ENCODE measurements around the gene ATP1A4.

DNA sequence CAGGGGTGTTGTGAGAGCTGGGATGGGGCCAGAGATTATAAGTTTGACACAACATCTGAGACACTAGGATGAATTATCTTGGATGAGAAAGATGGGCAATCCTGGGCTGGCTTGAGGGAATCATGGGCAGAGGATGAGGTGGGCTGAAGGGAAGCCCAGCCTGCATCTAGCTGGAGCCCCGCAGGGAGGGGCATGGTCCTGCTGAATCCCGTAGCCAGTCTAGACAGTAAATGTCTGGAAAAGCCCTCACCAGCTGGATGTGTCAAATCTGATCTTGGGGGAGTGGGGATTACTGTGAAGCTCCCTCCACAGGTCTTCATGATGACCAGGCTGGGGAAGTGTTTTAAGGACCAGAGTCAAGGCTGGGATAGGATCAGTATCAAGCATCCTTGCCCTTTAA lies 35.3 kb downstream of the ATP1A4 start:
- no peak for TF ChIP-seq CTCF (IDR thresholded peaks at IDR 0.05)
- TF ChIP-seq POLR2AphosphoS5 (IDR thresholded peaks at IDR 0.05; ENCODE audit: low read depth, low read length), result no peak
- no peak for TF ChIP-seq REST (IDR thresholded peaks at IDR 0.05; ENCODE audit: insufficient read depth in 1 of 2, low read depth in 2 of 2, low read length in 1 of 2)

All from Panc1 (cell line).